Aorta (tissue), 5 donors: Measurements from ENCODE around the gene CBLIF. TPM values are rescaled to one million over a fixed set of nuclear protein-coding genes. Genes with fewer than 3 reads are reported as not detected.

Experiments used
- ATAC-seq: fragments of 200-7000 bp; cut with Tn5 transposase; one replicate; pipeline ENCODE4 v1.9.1; 2022; ENCODE audit warnings: moderate library complexity; ENCODE audit not compliant: low FRiP score
- DNase-seq, 2 donors: peaks; one replicate each; pipeline ENCODE4 v3.0.0-alpha.2; 2020
- H3K27ac ChIP-seq, 2 donors: one replicate each; pipeline ENCODE4 v1.5.1; 2013; ENCODE audit warnings: low read length in 2 of 2, mild to moderate bottlenecking in 2 of 2, moderate library complexity in 2 of 2, control low read depth in 1 of 2, inconsistent platforms in 1 of 2, low read depth in 1 of 2
- H3K27me3 ChIP-seq, 2 donors: one replicate each; pipeline ENCODE4 v1.6.1; 2013; ENCODE audit warnings: control low read depth in 1 of 2, low read length in 1 of 2, mild to moderate bottlenecking in 1 of 2, moderate library complexity in 1 of 2; ENCODE audit not compliant: insufficient read depth in 2 of 2, control insufficient read depth in 1 of 2
- H3K36me3 ChIP-seq, 2 donors: one replicate each; pipeline ENCODE4 v1.6.1; 2013; ENCODE audit warnings: control low read depth in 1 of 2, low read length in 1 of 2, mild to moderate bottlenecking in 1 of 2; ENCODE audit not compliant: insufficient read depth in 2 of 2, control insufficient read depth in 1 of 2
- H3K4me1 ChIP-seq, 2 donors: one replicate each; pipeline ENCODE4 v1.6.1; 2013; ENCODE audit warnings: low read length in 2 of 2, control low read depth in 1 of 2, mild to moderate bottlenecking in 1 of 2, moderate library complexity in 1 of 2; ENCODE audit not compliant: insufficient read depth in 2 of 2, control insufficient read depth in 1 of 2
- H3K4me3 ChIP-seq, 2 donors: one replicate each; pipeline ENCODE4 v1.5.1; 2013; ENCODE audit warnings: low read length in 2 of 2, control low read depth in 1 of 2, mild to moderate bottlenecking in 1 of 2
- H3K9me3 ChIP-seq: one replicate; pipeline ENCODE4 v1.6.1; 2013; ENCODE audit warnings: mild to moderate bottlenecking, low read length; ENCODE audit not compliant: control insufficient read depth
- WGBS, 2 donors: extraction: QIAGEN DNeasy Blood & Tissue Kit; methylation state at CpG; one replicate each; pipeline ENCODE4 v1.1.7; 2013; 5-methylcytosine and 5-hydroxymethylcytosine counted together
- intact Hi-C, 2 donors: fragments of 100-400 bp; cut with DNase I; formaldehyde crosslinking; loops; one replicate each; pipeline versions ENCODE4 v1.14.2 to v1.15.0; 2022
- polyA plus RNA-seq, 2 donors: library from polyadenylated mRNA; stranded (reverse); fragments of 200-250 nt; gene quantifications; one replicate each; pipeline ENCODE4 v1.2.3, GENCODE V29; 2013
- total RNA-seq, 2 donors: library from RNA; stranded (reverse); fragmentation: NEBNext Ultra II Directional; extraction: Animal tissue kit (Norgen Biotek cat#: 25700); gene quantifications; one replicate each; pipeline ENCODE4 v1.2.1, GENCODE V29; 2021
- donor health status: healthy with polysubstance abuse.
- donor health status: Bipolar disorder and iron deficiency.
- donor health status: DM: no; HTN: no; CAD: no.
- donor health status: DM: no; HTN: no; CAD: no.
- donor health status: DM: yes; HTN: yes; CAD: no.

CBLIF gene
- total and polyA plus RNA-seq, 4 donors, result 0.05 TPM; not detected in 3

GRCh38 chr11:59875856-59876519 is 30.7 kb upstream of the CBLIF start:
- intact Hi-C loops, result no loop called here
- no peak for ATAC-seq

GRCh38 chr11:59872076-59872475 is 26.8 kb upstream of the CBLIF start:
- Histone ChIP-seq H3K4me3 (no peak overlapping the region), H3K9me3 (no peaks in the 10 kb centered on the region), H3K36me3 (no peaks in the 10 kb centered on the region), H3K4me1 (no peaks in the 10 kb centered on the region), H3K27me3 (no peaks in the 10 kb centered on the region), H3K27ac (no peak overlapping the region)
- DNase-seq (no peak), ATAC-seq (no peak)
- intact Hi-C loops, result no loop called here

More at GRCh38 chr11:59875856-59876519, 30.7 kb upstream of the CBLIF start:
- Histone ChIP-seq H3K9me3 (no peaks in the 10 kb centered on the region), H3K4me1 (no peaks in the 10 kb centered on the region), H3K27ac (no peak overlapping the region), H3K4me3 (no peak overlapping the region), H3K36me3 (no peaks in the 10 kb centered on the region), H3K27me3 (no peaks in the 10 kb centered on the region)
- no peak for DNase-seq
- 76 to 79% methylated on average over 9 of the region's 9 CpGs for WGBS, 2 donors

GRCh38 chr11:59867946-59868345 is 22.6 kb upstream of the CBLIF start:
- DNase-seq (no peak), ATAC-seq (no peak)
- Histone ChIP-seq H3K36me3 (no peaks in the 10 kb centered on the region), H3K27me3 (no peaks in the 10 kb centered on the region), H3K4me3 (no peak overlapping the region), H3K4me1 (no peaks in the 10 kb centered on the region), H3K9me3 (no peaks in the 10 kb centered on the region), H3K27ac (no peak overlapping the region)
- intact Hi-C loops, result no loop called here
- WGBS, 2 donors, result 84 to 95% methylated on average over 2 of the region's 2 CpGs

GRCh38 chr11:59866836-59867235 is 21.5 kb upstream of the CBLIF start:
- WGBS, 2 donors, result 40 to 91% methylated on average over 1 of the region's 1 CpG
- H3K27ac ChIP-seq, result no peak overlapping the region

GRCh38 chr11:59866397-59866796 is 21.1 kb upstream of the CBLIF start, which contains the start of gene TCN1:
Gene TCN1, minus strand, starts transcription at chr11:59866487. Its CDS starts 17 bp downstream, at chr11:59866470.
- no peaks in the 10 kb centered on the region for H3K36me3 ChIP-seq
- H3K4me1 ChIP-seq, result no peaks in the 10 kb centered on the region
- ATAC-seq, result no peak
- intact Hi-C loops, result no loop called here
- H3K27ac ChIP-seq, result no peak within 1 kb of the TSS
- H3K4me3 ChIP-seq, result no peak within 1 kb of the TSS
- H3K9me3 ChIP-seq, result no peaks in the 10 kb centered on the region
- DNase-seq, result no peak
- 64 to 69% methylated on average over 3 of the region's 3 CpGs for WGBS, 2 donors
- H3K27me3 ChIP-seq, result no peaks in the 10 kb centered on the region

More at GRCh38 chr11:59866836-59867235, 21.5 kb upstream of the CBLIF start:
- Histone ChIP-seq H3K4me1 (no peaks in the 10 kb centered on the region), H3K4me3 (no peak overlapping the region), H3K27me3 (no peaks in the 10 kb centered on the region), H3K9me3 (no peaks in the 10 kb centered on the region), H3K36me3 (no peaks in the 10 kb centered on the region)
- DNase-seq, result no peak
- ATAC-seq, result no peak
- intact Hi-C loops, result no loop called here

GRCh38 chr11:59865031-59865430 is 19.7 kb upstream of the CBLIF start:
- Histone ChIP-seq H3K4me3 (no peak overlapping the region), H3K4me1 (no peaks in the 10 kb centered on the region), H3K27ac (no peak overlapping the region), H3K27me3 (no peaks in the 10 kb centered on the region), H3K36me3 (no peaks in the 10 kb centered on the region), H3K9me3 (no peaks in the 10 kb centered on the region)
- no peak for DNase-seq
- no peak for ATAC-seq
- WGBS, 2 donors, result 69 to 70% methylated on average over 1 of the region's 1 CpG
- intact Hi-C loops, result no loop called here

GRCh38 chr11:59862252-59862651 is 17.0 kb upstream of the CBLIF start:
- no peak overlapping the region for H3K27ac ChIP-seq
- intact Hi-C loops, result no loop called here
- WGBS, 2 donors, result 68 to 69% methylated on average over 3 of the region's 3 CpGs
- ATAC-seq, result no peak
- H3K36me3 ChIP-seq, result no peaks in the 10 kb centered on the region
- no peaks in the 10 kb centered on the region for H3K27me3 ChIP-seq
- H3K9me3 ChIP-seq, result no peaks in the 10 kb centered on the region
- no peak for DNase-seq
- H3K4me3 ChIP-seq, result no peak overlapping the region
- H3K4me1 ChIP-seq, result no peaks in the 10 kb centered on the region

GRCh38 chr11:59859673-59860072 is 14.4 kb upstream of the CBLIF start:
- H3K27ac ChIP-seq, result no peak overlapping the region
- ATAC-seq (no peak), DNase-seq (no peak)
- H3K4me1 ChIP-seq, result no peaks in the 10 kb centered on the region
- H3K9me3 ChIP-seq, result no peaks in the 10 kb centered on the region
- no peaks in the 10 kb centered on the region for H3K36me3 ChIP-seq
- H3K4me3 ChIP-seq, result no peak overlapping the region
- intact Hi-C loops, result no loop called here
- H3K27me3 ChIP-seq, result no peaks in the 10 kb centered on the region
